NCI-H128 (cell line): Measurements from ENCODE around the gene ZNF805.
"Not testable (repeated sequence)": the region's sequence is repeated elsewhere in the genome, so short reads cannot be mapped to it uniquely, and the experiment has no call there.

Experiments used
- DNase-seq: peaks from one replicate; lab custom pipeline; 2025; ENCODE audit not compliant: unreplicated experiment; lab: John Stamatoyannopoulos, UW

The ZNF805 gene

GRCh38 chr19:57240311-57241090 lies at the start of gene ZNF805:
TSS of gene ZNF805 (plus strand) at chr19:57240632. CDS start at chr19:57240892, 260 bp downstream.
- peak; percentile 69 for DNase-seq

GRCh38 chr19:57191141-57192076 lies 49.0 kb upstream of the ZNF805 start, which contains the start of gene ZNF264:
TSS of gene ZNF264 (plus strand) at chr19:57191500. CDS start at chr19:57191914, 414 bp downstream.
- peak; percentile 65 for DNase-seq

DNA sequence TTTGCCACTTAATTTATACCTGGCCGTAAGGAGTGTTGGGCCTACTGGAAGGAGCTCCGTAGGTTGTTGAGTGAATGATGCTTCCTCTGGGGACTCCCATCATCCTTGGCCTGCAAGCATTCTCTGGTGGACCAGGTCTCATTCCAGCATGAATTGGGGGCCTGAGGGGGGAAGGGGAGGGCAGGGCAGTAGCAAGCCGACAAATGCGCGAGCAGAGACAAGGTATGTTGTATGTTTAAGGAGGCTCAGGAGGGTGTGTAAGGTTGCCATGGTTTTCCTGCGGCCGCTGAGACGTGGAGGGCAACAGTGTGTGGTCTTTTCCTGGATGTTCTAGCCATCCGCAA lies 48.4 kb upstream of the ZNF805 start:
- no peak for DNase-seq

- DNase-seq: no peak
Observed at GRCh38 chr19:57192993-57193392, 47.4 kb upstream of the ZNF805 start.

DNA sequence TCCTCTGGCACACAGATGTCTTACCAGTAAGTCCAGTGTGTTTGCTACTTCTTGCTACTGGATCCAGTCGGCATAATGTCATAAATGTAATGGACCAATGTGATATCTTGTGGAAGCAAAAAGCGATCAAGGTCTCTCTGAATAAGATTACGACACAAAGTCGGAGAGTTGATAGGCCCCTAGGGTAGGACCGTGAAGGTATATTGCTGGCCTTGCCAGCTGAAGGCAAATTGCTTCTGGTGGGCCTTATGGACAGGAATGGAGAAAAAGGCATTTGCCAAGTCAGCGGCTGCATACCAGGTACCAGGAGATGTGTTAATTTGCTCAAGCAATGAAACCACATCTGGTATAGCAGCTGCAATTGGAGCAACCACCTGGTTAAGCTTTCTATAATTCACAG lies 42.6 kb upstream of the ZNF805 start:
- not testable (repeated sequence) for DNase-seq

- DNase-seq: no peak
Observed at GRCh38 chr19:57202160-57202559, 38.3 kb upstream of the ZNF805 start.

DNA sequence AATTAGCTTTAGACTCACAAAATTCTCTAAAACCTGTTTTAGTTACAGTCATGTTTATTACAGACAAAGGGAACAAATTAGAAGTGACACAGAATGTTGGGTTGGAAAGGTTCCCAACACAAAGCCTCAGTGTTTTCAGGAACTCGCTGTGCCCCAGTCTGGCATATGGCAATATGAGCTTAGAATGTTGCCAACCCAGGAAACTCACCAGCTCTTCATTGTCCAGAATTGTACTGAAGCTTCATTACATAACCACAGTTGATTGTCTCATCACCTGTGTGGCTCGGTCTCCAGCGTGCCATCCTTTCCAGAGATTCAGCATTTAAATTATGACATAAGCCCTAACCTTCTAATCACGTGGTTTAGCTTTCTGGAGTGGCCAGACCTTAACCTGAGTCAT lies 30.1 kb upstream of the ZNF805 start:
- no peak for DNase-seq

DNA sequence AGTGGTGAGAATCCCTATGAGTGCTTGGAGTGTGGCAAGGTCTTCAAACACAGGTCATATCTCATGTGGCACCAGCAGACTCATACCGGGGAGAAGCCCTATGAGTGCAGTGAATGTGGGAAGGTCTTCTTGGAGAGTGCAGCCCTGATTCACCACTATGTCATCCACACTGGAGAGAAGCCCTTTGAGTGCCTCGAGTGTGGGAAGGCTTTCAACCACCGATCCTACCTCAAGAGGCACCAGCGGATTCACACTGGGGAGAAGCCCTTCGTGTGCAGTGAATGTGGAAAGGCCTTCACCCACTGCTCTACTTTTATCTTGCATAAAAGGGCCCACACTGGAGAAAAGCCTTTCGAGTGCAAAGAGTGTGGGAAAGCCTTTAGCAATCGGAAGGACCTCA lies 28.3 kb upstream of the ZNF805 start:
- DNase-seq: no peak

DNA sequence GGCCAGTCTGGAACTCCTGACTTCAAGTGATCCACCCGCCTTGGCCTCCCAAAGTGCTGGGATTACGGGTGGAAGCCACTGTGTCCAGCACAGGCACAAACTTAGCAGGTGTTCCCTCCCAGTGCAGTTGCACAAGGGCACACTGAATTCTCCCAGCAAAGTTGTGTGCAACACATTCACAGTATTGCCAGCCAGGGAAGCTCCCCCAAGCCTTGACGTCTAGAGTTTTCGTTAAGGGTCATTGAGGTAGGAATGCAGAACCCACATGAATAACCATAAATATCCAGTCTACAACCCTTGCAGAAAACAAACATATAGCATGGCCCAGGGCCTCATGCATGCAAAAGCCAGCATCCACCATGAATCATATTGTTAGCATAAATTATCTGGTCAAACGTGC lies 12.9 kb upstream of the ZNF805 start:
- DNase-seq: no peak

GRCh38 chr19:57231686-57232085 lies 8.7 kb upstream of the ZNF805 start:
- no peak for DNase-seq

GRCh38 chr19:57233207-57233606 lies 7.2 kb upstream of the ZNF805 start:
- no peak for DNase-seq

GRCh38 chr19:57239982-57240310 lies 486 bp upstream of the ZNF805 start:
- DNase-seq: no peak

DNA sequence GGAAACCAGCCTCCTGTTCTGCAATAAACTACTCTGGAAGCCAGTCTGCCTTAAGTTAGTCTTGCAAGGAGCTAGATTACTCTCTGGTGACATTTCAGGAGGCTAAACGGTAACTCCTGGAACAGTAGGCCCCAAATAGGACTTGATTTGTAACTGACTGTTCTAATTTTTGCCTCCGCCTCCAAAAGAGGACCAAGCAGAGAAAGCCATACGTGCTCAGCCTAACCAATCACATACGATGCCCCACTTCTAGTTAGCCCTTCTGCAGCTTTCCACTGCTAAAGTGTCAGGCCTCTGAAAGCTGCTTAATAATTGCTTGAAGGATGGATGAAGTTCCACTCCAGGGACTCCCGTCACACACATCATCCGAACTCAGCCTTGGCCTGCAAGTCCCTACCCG lies 744 bp downstream of the ZNF805 start:
- no peak for DNase-seq

GRCh38 chr19:57242821-57243220 lies 2.4 kb downstream of the ZNF805 start:
- no peak for DNase-seq

- no peak for DNase-seq
Observed at GRCh38 chr19:57244513-57244912, 4.1 kb downstream of the ZNF805 start.

GRCh38 chr19:57245066-57245465 lies 4.6 kb downstream of the ZNF805 start:
- no peak for DNase-seq

DNA sequence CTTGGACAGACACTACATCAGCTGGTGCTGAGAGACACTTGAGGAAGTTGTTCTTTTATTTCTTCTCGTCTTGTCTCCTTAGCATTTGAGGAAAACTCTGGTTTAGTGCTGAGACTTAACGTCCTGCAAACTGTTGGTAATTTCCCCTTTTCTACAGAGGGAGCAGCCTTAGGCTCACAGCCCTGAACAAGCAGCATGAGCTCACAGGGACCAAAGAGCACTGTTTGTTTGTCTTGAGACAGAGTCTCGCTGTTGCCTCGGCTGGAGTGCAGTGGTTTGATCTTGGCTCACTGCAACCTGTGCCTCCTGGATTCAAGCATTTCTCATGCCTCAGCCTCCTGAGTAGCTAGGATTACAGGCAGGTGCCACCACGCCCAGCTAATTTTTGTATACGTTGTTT lies 5.5 kb downstream of the ZNF805 start:
- no peak for DNase-seq

DNA sequence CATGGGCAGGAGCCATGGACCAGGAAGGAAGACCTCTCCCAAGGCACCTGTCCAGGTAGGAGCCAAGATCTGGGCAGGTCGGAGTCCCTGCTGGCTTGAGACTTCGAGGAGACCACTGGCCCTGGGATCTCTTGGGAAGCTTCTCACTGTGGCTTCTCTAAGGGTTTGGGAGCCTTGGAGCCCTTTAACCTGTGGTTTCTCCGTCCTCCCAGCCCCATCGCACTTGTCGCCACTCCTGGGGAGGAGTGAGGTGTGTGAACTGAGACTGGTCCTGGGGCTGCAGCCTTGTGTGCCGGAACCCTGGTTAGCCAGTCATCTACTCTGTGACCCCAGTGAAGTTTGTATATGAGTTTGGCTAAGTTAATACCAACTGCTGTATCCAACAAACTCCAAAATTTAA lies 8.2 kb downstream of the ZNF805 start:
- DNase-seq: no peak

DNA sequence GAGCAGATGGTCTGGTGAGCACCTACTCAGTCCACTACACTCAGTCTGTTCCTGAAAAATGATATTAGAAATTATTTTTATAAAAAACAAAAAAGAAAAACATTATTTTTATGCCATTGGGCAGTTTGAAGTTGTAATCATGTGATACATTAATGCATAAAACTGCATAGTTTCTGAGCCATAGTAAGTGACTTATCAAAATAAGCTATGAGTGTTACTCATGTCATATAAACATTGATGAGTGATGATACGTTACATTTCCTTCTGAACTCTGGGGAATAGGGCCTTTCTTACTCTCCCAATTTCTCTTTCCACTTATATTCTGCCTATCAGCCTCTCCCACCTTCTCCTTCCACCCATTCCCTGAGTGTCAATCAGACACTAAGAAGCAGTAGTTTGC lies 8.9 kb downstream of the ZNF805 start:
- no peak for DNase-seq

DNA sequence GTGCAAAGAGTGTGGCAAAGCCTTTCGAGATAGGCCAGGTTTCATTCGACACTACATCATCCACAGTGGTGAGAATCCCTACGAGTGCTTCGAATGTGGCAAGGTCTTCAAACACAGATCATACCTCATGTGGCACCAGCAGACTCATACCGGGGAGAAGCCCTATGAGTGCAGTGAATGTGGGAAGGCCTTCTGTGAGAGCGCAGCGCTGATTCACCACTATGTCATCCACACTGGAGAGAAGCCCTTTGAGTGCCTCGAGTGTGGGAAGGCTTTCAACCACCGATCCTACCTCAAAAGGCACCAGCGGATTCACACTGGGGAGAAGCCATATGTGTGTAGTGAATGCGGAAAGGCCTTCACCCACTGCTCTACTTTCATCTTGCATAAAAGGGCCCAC lies 13.3 kb downstream of the ZNF805 start:
- DNase-seq: not testable (repeated sequence)

DNA sequence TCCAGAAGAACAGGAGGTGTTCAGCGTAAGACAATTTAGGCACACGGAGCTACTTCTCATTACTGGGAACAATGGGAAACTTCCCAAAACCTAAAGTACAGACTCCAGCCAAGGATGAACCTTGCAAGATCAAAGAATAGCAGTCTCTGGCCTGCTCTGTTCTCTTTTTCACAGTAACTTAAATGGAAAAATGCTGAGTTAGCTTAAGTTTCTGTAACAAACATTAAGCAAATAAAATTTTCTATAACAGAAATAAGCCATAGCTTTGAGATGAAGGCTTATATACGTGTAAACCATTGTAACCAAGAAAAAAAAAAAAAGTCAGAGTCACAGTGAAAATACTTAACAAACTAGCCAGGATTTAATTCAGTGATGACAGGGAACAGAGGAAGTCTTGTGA lies 21.6 kb downstream of the ZNF805 start:
- DNase-seq: no peak

GRCh38 chr19:57263244-57263741 lies 22.9 kb downstream of the ZNF805 start:
- DNase-seq: no peak
